Esophagus muscularis mucosa (tissue), 4 donors: Measurements from ENCODE around the gene HS2ST1. TPM values are rescaled to one million over a fixed set of nuclear protein-coding genes. Genes with fewer than 3 reads are reported as not detected.

ENCODE experiments used
- DNase-seq: peaks from one replicate; pipeline ENCODE4 v3.0.0-alpha.2; 2017; ENCODE audit errors: extremely low spot score
- H3K27ac ChIP-seq, 4 donors: fragments of 200-600 bp; sonication (generic); replicated peaks in 1 of 4; 1 replicate in 3 of 4; 2 replicates in 1 of 4; pipeline ENCODE4 v1.5.1; 2016 to 2019; ENCODE audit warnings: mild to moderate bottlenecking in 1 of 4
- H3K27me3 ChIP-seq, 4 donors: fragments of 200-600 bp; sonication (generic); one replicate each; pipeline versions ENCODE4 v1.5.1 to v1.6.0; 2016 to 2019
- H3K36me3 ChIP-seq, 4 donors: fragments of 200-600 bp; sonication (generic); one replicate each; pipeline ENCODE4 v1.5.1; 2016 to 2019
- H3K4me1 ChIP-seq, 4 donors: fragments of 200-600 bp; sonication (generic); one replicate each; pipeline ENCODE4 v1.5.1; 2016 to 2019
- H3K4me3 ChIP-seq, 4 donors: fragments of 200-600 bp; sonication (generic); 1 replicate in 2 of 4; 2 replicates in 2 of 4; pipeline ENCODE4 v1.5.1; 2016 to 2019; ENCODE audit warnings: mild to moderate bottlenecking in 4 of 4, moderate library complexity in 1 of 4
- H3K9me3 ChIP-seq, 4 donors: fragments of 200-600 bp; sonication (generic); 1 replicate in 3 of 4; 2 replicates in 1 of 4; pipeline ENCODE4 v1.5.1; 2016 to 2019
- CTCF ChIP-seq, 3 experiments: fragments of 200-600 bp in 2 of 3; fragments of 450-650 bp in 1 of 3; sonication (generic) in 2 of 3; IDR thresholded peaks; one replicate each; pipeline ENCODE4 v1.5.1; 2017 to 2019; ENCODE audit warnings: antibody characterized with exemption in 3 of 3, mild to moderate bottlenecking in 2 of 3, moderate library complexity in 1 of 3
- EP300 ChIP-seq: sonication (generic); formaldehyde crosslinking; IDR thresholded peaks from one replicate; pipeline ENCODE4 v1.6.1; 2017; ENCODE audit warnings: antibody characterized with exemption
- POLR2A ChIP-seq: fragments of 450-650 bp; IDR thresholded peaks from one replicate; pipeline ENCODE4 v1.6.1; 2017; ENCODE audit warnings: antibody characterized with exemption, moderate library complexity, mild to moderate bottlenecking, low read depth
- POLR2AphosphoS5 ChIP-seq, 2 donors: sonication (generic); formaldehyde crosslinking; IDR thresholded peaks; one replicate each; pipeline ENCODE4 v1.6.1; 2017; ENCODE audit warnings: antibody characterized with exemption in 2 of 2
- WGBS: methylation state at CpG from one replicate; pipeline ENCODE4 v1.1.5; 2018; 5-methylcytosine and 5-hydroxymethylcytosine counted together
- intact Hi-C: fragments of 100-400 bp; cut with DNase I; formaldehyde crosslinking; loops from one replicate; pipeline ENCODE4 v1.15.1; 2023
- total RNA-seq, 4 donors: library from RNA; depleted of rRNA; stranded (reverse); fragments of >200 nt; gene quantifications; one replicate each; pipeline versions ENCODE4 v1.1.0 to v1.2.1, GENCODE V29; 2016

The HS2ST1 gene
- total RNA-seq, 4 donors from 2014 or later = 8.5 to 11.6 (median 9.4) TPM

DNA sequence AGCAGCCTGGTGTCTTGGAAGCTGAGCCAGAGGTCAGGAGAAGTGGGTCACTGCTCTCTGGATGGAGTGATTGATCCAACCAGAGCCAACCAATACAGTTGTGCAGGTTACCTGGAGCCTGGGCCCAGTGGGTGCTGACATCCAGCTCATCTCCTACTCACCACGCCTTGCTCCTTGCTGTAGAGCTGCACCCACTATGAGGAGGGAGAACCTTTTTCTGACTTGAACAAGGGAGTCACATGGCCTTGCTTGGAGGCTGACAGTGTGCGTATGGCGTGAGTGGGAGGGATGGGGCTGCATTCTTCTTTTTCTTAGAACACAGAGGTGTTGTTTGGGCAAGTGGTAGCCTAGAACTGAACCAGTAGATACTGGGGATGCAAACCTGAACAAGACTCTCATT is 213.1 kb downstream of the HS2ST1 start:
- no peaks in the 10 kb centered on the region for H3K36me3 ChIP-seq
- intact Hi-C loops = no loop called here
- peaks cover 5 to 19% (median 15%) of the 10 kb centered on the region in 4 donors for H3K4me1 ChIP-seq
- H3K9me3 ChIP-seq = no peaks in the 10 kb centered on the region
- no peak overlapping the region for H3K4me3 ChIP-seq
- no peak overlapping the region for H3K27ac ChIP-seq
- 84% methylated on average over 3 of the region's 3 CpGs for WGBS
- DNase-seq = no peak
- H3K27me3 ChIP-seq = no peaks in the 10 kb centered on the region
- TF ChIP-seq EP300 (no peak), POLR2A (no peak), CTCF (IDR thresholded peaks at IDR 0.05) (no peak), POLR2AphosphoS5 (IDR thresholded peaks at IDR 0.05) (no peak)

DNA sequence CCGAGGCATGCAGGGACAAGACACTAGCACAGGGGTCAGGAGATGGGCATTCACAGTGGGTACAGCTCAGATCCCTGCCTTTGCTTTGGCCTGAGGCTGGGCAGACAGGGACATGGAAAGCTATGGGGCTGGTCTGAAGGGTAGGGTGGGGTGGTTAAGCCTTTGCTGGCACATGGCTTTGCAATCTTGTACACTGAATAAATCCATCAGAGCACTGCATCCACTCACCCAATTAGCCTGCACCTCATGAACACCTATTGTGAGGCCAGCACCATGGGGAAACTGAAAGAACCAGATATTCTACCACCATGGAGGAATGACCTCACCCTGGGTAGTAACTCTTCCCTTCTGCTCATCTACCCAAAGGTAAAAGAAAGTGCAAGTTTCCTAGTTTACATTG is 214.6 kb downstream of the HS2ST1 start:
- H3K36me3 ChIP-seq = no peaks in the 10 kb centered on the region
- WGBS = 88% methylated on average over 1 of the region's 1 CpG
- TF ChIP-seq POLR2A (no peak), EP300 (no peak), POLR2AphosphoS5 (IDR thresholded peaks at IDR 0.05) (no peak), CTCF (IDR thresholded peaks at IDR 0.05) (no peak)
- H3K27ac ChIP-seq = peak overlapping the region; percentile 32 to 63 (median 48)
- no peaks in the 10 kb centered on the region for H3K9me3 ChIP-seq
- H3K27me3 ChIP-seq = no peaks in the 10 kb centered on the region
- peaks cover 5 to 26% (median 21%) of the 10 kb centered on the region in 4 donors for H3K4me1 ChIP-seq
- intact Hi-C loops = no loop called here
- no peak for DNase-seq
- H3K4me3 ChIP-seq = peak overlapping the region in 1 of 4 donors; percentile 9

DNA sequence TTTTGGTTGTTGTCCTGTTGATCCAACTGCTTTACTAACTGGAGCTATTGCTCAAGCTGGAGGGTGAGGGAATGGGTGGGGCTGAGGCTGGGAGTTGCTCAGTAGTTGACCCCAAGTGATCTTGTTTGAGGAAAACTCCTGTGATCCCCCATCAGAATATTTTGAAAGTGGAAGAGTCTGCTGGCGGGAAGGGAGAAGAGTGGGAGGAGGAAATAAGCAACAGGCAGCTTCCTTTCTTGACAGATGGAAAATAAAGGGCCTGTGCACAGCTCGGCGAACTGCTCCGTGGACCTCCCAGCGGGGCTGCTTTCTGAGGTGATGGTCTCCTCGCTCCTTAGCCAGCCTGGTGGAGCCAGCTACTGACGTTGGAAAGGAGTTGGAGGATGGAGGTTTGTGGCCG is 215.2 kb downstream of the HS2ST1 start:
- whole genome bisulfite sequencing = 60% methylated on average over 8 of the region's 8 CpGs
- intact Hi-C loops = loop anchor here (5.0 to 10.0 kb wide), 2 partner anchors 163 to 825 kb away; no protein-coding TSS in a partner anchor
- no peak for DNase-seq

GRCh38 chr1:87130438-87130837 is 216.0 kb downstream of the HS2ST1 start:
- H3K9me3 ChIP-seq = no peaks in the 10 kb centered on the region
- no peak for DNase-seq
- TF ChIP-seq POLR2A (no peak), EP300 (no peak), POLR2AphosphoS5 (IDR thresholded peaks at IDR 0.05) (no peak), CTCF (IDR thresholded peaks at IDR 0.05) (no peak)
- H3K4me3 ChIP-seq = peak overlapping the region in 1 of 4 donors; percentile 9
- H3K27ac ChIP-seq = peak overlapping the region; percentile 32 to 63 (median 53)
- H3K36me3 ChIP-seq = no peaks in the 10 kb centered on the region
- 91% methylated on average over 3 of the region's 4 CpGs for WGBS
- intact Hi-C loops = loop anchor here (5.0 to 10.0 kb wide), 2 partner anchors 162 to 824 kb away; no protein-coding TSS in a partner anchor
- peaks cover 5 to 40% (median 34%) of the 10 kb centered on the region in 4 donors for H3K4me1 ChIP-seq
- no peaks in the 10 kb centered on the region for H3K27me3 ChIP-seq

More for the DNA sequence above, 215.2 kb downstream of the HS2ST1 start:
- no peaks in the 10 kb centered on the region for H3K27me3 ChIP-seq
- H3K4me1 ChIP-seq = peaks cover 5 to 32% (median 26%) of the 10 kb centered on the region in 4 donors
- no peaks in the 10 kb centered on the region for H3K9me3 ChIP-seq
- TF ChIP-seq CTCF (IDR thresholded peaks at IDR 0.05) (no peak), POLR2AphosphoS5 (IDR thresholded peaks at IDR 0.05) (no peak), EP300 (no peak), POLR2A (no peak)
- peak overlapping the region; percentile 32 to 63 (median 53) for H3K27ac ChIP-seq
- peak overlapping the region in 3 of 4 donors; percentile 8 to 39 (median 9) for H3K4me3 ChIP-seq
- H3K36me3 ChIP-seq = no peaks in the 10 kb centered on the region

- intact Hi-C loops = loop anchor here (5.0 to 10.0 kb wide), 2 partner anchors 160 to 823 kb away; no protein-coding TSS in a partner anchor
- no peaks in the 10 kb centered on the region for H3K27me3 ChIP-seq
- H3K4me1 ChIP-seq = peaks cover 5 to 42% (median 36%) of the 10 kb centered on the region in 4 donors
- TF ChIP-seq POLR2A (no peak), POLR2AphosphoS5 (IDR thresholded peaks at IDR 0.05) (peak in 1 of 2 donors; percentile 68), EP300 (no peak), CTCF (IDR thresholded peaks at IDR 0.05) (peak; percentile 80 to 96 (median 89))
- peak overlapping the region in 3 of 4 donors; percentile 58 to 59 (median 58) for H3K27ac ChIP-seq
- 2% methylated on average over 6 of the region's 32 CpGs for WGBS
- no peaks in the 10 kb centered on the region for H3K36me3 ChIP-seq
- H3K4me3 ChIP-seq = peak overlapping the region; percentile 45 to 62 (median 55)
- DNase-seq = no peak
- H3K9me3 ChIP-seq = no peaks in the 10 kb centered on the region
Observed at GRCh38 chr1:87131809-87132283, 217.4 kb downstream of the HS2ST1 start.
